Measurements from ENCODE around the gene JAZF1. TPM values are rescaled to one million over a fixed set of nuclear protein-coding genes. Genes with fewer than 3 reads are reported as not detected.

The JAZF1 gene
- total RNA-seq, 4 donors from 2014 or later = 29.3 to 33.8 (median 30.1) TPM

- Histone ChIP-seq H3K4me3 (no peak overlapping the region), H3K4me1 (peaks cover 25 to 49% (median 44%) of the 10 kb centered on the region in 4 donors), H3K27ac (replicated peaks in 1 of 4) (peak overlapping the region in 3 of 4 donors; percentile 25 to 61 (median 46)), H3K9me3 (no peaks in the 10 kb centered on the region), H3K27me3 (no peaks in the 10 kb centered on the region), H3K36me3 (no peaks in the 10 kb centered on the region)
- TF ChIP-seq CTCF (IDR thresholded peaks at IDR 0.05) = no peak
- TF ChIP-seq POLR2A (IDR thresholded peaks at IDR 0.05; ENCODE audit: low read depth) = no peak
- TF ChIP-seq POLR2AphosphoS5 (IDR thresholded peaks at IDR 0.05) = peak; percentile 53 to 83
- TF ChIP-seq EP300 (IDR thresholded peaks at IDR 0.05) = no peak
- 80% methylated on average over 8 of the region's 8 CpGs for WGBS
- intact Hi-C loops (cut with DNase I) = no loop called here
- no peak for DNase-seq (ENCODE audit: extremely low spot score)
Measured at GRCh38 chr7:28083164-28083997, 97.2 kb downstream of the JAZF1 start.

- H3K4me3 ChIP-seq = no peak overlapping the region
- no peak overlapping the region for H3K27ac ChIP-seq (replicated peaks in 1 of 4)
- H3K36me3 ChIP-seq = no peaks in the 10 kb centered on the region
- H3K9me3 ChIP-seq = no peaks in the 10 kb centered on the region
- TF ChIP-seq POLR2AphosphoS5 (IDR thresholded peaks at IDR 0.05) = no peak
- no peak for TF ChIP-seq CTCF (IDR thresholded peaks at IDR 0.05)
- H3K4me1 ChIP-seq = peaks cover 25 to 57% (median 48%) of the 10 kb centered on the region in 4 donors
- intact Hi-C loops (cut with DNase I) = no loop called here
- H3K27me3 ChIP-seq = no peaks in the 10 kb centered on the region
- no peak for DNase-seq (ENCODE audit: extremely low spot score)
- WGBS = 93% methylated on average over 5 of the region's 5 CpGs
Measured at GRCh38 chr7:28082071-28082470, 98.5 kb downstream of the JAZF1 start.

GRCh38 chr7:28081016-28081415, 99.6 kb downstream of the JAZF1 start:
- peaks cover 25 to 60% (median 52%) of the 10 kb centered on the region in 4 donors for H3K4me1 ChIP-seq
- no peak overlapping the region for H3K4me3 ChIP-seq
- DNase-seq (ENCODE audit: extremely low spot score) = no peak
- TF ChIP-seq EP300 (IDR thresholded peaks at IDR 0.05) = no peak
- TF ChIP-seq CTCF (IDR thresholded peaks at IDR 0.05) = no peak
- no peak for TF ChIP-seq POLR2A (IDR thresholded peaks at IDR 0.05; ENCODE audit: low read depth)
- no peak for TF ChIP-seq POLR2AphosphoS5 (IDR thresholded peaks at IDR 0.05)
- H3K27ac ChIP-seq (replicated peaks in 1 of 4) = no peak overlapping the region
- intact Hi-C loops (cut with DNase I) = no loop called here
- H3K36me3 ChIP-seq = no peaks in the 10 kb centered on the region
- H3K27me3 ChIP-seq = no peaks in the 10 kb centered on the region
- WGBS = 55% methylated on average over 5 of the region's 5 CpGs
- H3K9me3 ChIP-seq = no peaks in the 10 kb centered on the region

- 38% methylated on average over 7 of the region's 7 CpGs for whole genome bisulfite sequencing
- intact Hi-C loops (cut with DNase I) = loop anchor here (5.0 kb wide), 1 partner anchor 51 kb away; no protein-coding TSS in a partner anchor
- peaks cover 18 to 64% (median 53%) of the 10 kb centered on the region in 4 donors for H3K4me1 ChIP-seq
- no peak overlapping the region for H3K4me3 ChIP-seq
- DNase-seq (ENCODE audit: extremely low spot score) = no peak
- H3K9me3 ChIP-seq = no peaks in the 10 kb centered on the region
- no peaks in the 10 kb centered on the region for H3K27me3 ChIP-seq
- TF ChIP-seq POLR2AphosphoS5 (IDR thresholded peaks at IDR 0.05) (no peak), CTCF (IDR thresholded peaks at IDR 0.05) (peak in 2 of 3 experiments; percentile 94 to 96)
- H3K36me3 ChIP-seq = no peaks in the 10 kb centered on the region
- no peak overlapping the region for H3K27ac ChIP-seq (replicated peaks in 1 of 4)
Measured at GRCh38 chr7:28078036-28078901, 102.3 kb downstream of the JAZF1 start.
